Cardiac fibroblast (primary cell): Measurements from ENCODE around the gene CHAC1.

ENCODE experiments used
- DNase-seq, 2 donors: peaks; one replicate each; pipeline versions ENCODE4 v3.0.0 to v3.0.0-alpha.2; 2010; ENCODE audit warnings: low read depth in 2 of 2
- H3K4me3 ChIP-seq, 2 donors: replicated peaks in 1 of 2; 1 replicate in 1 of 2; 2 replicates in 1 of 2; pipeline ENCODE4 v1.5.1; 2011; ENCODE audit warnings: low read depth in 2 of 2, low read length in 2 of 2, mild to moderate bottlenecking in 2 of 2, moderate library complexity in 1 of 2
- TF ChIP-seq, protein P1 (sequence below): IDR thresholded peaks from one replicate; pipeline ENCODE4 v1.5.1; 2011; ENCODE audit warnings: low read depth, mild to moderate bottlenecking, low read length, inconsistent platforms

CHAC1 gene

DNA sequence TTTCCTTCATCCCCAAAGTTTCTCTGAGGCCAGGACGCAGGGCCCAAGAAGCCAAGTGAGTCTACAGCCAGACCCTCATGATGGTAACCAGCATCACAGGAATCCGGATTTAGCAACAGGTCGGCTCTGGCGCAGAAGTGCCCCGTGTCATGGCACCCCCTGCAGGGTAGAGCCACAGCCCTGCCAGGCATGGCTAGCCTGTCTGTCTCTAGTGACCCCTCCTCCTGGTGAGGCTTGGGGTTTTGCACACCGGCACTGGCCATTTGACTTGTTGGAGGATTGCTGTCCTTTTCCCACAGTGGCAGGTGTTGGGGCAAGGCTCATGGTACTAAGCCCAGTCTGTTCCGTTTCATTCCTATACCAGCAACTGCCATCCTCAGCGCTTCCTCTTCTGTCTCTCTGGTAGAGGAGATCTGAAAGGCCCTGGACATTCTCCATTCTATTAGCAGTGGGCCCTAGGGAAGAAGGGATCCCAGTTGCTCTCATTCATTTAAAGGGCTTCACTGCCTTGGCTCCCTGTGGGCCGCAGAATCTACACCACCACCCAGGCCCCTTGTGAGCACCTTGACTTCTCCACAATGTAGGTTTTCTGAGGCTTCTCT lies 9.4 kb upstream of the CHAC1 start:
- H3K4me3 ChIP-seq: no peak overlapping the region
- TF ChIP-seq, protein P1, sequence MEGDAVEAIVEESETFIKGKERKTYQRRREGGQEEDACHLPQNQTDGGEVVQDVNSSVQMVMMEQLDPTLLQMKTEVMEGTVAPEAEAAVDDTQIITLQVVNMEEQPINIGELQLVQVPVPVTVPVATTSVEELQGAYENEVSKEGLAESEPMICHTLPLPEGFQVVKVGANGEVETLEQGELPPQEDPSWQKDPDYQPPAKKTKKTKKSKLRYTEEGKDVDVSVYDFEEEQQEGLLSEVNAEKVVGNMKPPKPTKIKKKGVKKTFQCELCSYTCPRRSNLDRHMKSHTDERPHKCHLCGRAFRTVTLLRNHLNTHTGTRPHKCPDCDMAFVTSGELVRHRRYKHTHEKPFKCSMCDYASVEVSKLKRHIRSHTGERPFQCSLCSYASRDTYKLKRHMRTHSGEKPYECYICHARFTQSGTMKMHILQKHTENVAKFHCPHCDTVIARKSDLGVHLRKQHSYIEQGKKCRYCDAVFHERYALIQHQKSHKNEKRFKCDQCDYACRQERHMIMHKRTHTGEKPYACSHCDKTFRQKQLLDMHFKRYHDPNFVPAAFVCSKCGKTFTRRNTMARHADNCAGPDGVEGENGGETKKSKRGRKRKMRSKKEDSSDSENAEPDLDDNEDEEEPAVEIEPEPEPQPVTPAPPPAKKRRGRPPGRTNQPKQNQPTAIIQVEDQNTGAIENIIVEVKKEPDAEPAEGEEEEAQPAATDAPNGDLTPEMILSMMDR: no peak
- DNase-seq: no peak

DNA sequence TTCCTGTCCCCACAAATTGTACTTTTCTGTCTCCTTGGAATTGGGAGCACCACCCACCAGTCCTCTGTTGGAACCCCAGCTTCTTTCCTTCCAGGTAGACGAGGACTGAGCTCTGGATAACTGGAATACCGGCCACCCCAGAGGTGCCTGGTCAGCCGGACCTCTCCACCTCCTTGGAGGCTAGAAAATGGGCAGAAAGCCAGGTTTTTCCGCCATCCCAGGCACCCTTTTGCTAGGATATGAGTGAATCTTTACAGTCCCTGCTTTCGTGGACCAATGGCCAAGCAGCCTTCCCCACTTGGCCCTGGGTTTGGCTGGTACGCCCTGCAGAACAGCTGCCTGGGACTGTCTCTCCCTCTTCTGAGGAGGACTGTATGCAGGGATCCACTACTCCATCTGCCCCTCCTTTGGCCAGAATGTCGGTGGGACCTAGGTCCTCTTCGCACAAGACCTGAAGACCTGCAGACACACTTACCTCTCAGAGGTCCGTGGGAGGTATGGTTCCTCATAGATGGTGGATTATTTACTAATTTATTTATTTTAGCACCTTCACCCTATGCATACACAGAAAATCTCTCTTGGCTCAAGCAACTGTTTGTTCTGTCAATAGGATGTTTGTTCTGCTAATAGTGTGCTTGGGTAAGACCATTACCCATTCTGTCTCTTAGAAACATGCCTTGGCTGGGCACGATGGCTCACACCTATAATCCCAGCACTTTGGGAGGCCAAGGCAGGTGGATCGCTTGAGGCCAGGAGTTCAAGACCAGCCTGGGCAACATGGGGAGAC lies 8.6 kb upstream of the CHAC1 start:
- H3K4me3 ChIP-seq: no peak overlapping the region
- TF ChIP-seq, protein P1: no peak
- no peak for DNase-seq

DNA sequence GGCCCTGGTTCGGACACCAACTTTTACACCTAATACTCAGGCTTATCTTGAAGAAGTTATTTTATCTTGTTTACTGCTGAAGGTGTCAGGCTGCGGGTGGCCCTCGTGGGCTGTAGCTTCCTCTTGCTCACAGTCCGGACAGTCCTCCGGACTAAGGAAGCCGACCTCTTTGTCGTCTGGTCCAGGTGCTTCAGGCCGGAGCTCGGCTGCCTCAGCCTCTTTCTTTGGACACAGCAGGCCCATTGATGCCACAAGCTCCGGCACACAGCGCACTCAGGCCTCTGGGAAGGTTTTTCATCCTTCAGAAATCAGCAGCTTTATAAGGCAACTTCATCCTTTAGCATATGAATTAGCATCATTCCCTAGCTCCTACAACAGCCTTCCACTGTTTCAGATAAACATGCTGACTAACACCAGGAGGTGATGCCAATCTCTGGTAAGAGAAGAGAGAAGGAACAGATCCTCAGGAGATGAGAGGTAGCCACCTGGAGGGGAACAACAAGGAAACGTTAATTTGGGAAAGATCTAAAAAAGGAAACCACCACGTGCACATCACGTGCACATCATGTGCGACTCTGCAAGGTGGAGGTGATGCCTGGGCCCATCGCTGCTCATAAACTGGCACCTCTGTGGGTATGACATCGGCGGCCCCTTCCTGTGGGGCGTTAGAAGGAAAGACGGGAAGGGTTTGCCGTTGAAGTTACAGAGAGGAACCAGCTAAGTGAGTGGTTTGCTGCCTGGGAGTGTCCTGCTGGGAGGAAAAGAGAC lies 4.4 kb upstream of the CHAC1 start:
- H3K4me3 ChIP-seq: no peak overlapping the region
- no peak for DNase-seq
- TF ChIP-seq, protein P1: no peak

DNA sequence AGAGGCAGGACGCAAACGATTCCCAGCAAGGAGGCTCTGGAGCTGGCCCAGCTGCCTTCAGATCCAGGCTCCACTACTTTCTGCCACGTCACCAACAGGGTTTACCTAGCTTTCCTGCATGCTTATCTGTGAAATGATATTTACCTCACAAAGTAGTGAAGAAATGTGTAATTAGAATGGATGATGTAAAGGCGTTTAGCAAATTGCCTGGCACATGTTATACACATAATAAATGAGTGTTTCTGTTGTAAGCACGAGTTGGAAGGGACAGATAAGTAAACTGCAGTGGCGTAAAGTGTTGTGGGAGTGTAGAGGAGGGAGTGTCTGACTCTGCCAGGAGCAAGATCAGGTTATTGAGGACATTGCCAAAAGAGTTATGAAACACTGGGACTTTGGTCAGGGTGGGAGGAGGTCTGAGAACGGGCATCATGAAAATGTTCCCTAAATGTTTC lies 3.5 kb upstream of the CHAC1 start:
- TF ChIP-seq, protein P1: no peak
- peak in 1 of 2 donors; percentile 36 for DNase-seq
- no peak overlapping the region for H3K4me3 ChIP-seq

DNA sequence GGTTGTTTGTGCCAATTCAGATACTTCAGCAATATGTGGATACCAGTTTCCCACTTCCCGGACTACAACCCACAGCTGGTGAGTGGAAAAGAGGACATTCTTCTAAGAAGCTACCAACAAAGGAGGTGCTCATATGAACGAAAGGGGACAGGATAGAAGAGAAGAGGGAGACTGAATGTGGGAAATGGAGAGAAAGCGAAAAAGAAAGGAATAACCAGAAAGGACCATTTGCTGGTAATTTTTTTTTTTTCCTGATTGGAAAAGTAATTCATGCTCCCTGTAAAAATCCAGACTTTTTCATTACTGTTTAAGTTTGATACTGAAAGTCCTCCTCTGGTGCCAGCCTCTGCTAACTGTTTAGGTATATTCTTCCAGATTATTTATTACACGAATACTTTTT lies 1.5 kb upstream of the CHAC1 start:
- TF ChIP-seq, protein P1: no peak
- H3K4me3 ChIP-seq: no peak overlapping the region
- no peak for DNase-seq

DNA sequence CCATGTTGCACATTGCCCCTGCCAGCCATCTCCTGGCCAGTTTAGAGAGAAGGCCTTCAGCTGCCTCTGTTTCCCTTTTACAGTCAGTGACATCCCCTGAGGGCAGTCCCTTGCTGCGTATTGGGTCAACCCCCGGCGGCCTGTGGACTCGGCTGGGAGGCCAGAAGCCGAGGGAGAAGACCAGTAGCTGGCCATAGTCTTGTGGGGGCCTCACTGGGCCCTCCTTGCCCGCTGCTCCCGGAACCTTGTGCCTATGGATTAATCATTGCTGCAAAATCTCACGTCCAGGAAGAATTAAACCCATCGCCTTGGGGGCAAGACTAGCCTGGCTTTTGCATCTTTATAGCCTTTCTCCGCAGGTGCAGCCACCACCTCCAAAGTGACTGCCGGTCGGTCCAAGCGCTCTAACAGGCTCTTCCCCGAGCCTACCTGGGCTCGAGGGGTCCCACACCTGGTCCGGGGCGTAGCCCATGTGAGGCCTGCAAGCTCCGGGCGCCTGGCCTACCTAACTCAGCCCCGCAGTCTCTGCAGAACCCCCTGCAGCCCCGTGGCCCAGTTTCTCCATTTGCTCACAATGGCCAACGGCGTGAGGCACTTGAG lies 870 bp upstream of the CHAC1 start:
- peak overlapping the region; percentile 92 to 95 for H3K4me3 ChIP-seq
- TF ChIP-seq, protein P1: no peak
- DNase-seq: no peak
